IPS-20b (cell line): ENCODE data around the gene NHLRC4.

Source experiments
- H3K27ac ChIP-seq: one replicate; pipeline ENCODE4 v1.5.1; 2013; ENCODE audit warnings: low read length
- H3K27me3 ChIP-seq: 2 replicates; pipeline ENCODE4 v1.6.1; 2013; ENCODE audit warnings: mild to moderate bottlenecking, low read length, inconsistent platforms; ENCODE audit not compliant: insufficient read depth
- H3K36me3 ChIP-seq: 2 replicates; pipeline ENCODE4 v1.6.1; 2013; ENCODE audit warnings: low read depth, mild to moderate bottlenecking, inconsistent platforms, low read length, moderate library complexity; ENCODE audit not compliant: insufficient read depth
- H3K4me1 ChIP-seq: 2 replicates; pipeline ENCODE4 v1.6.1; 2013; ENCODE audit warnings: mild to moderate bottlenecking, control low read depth, inconsistent platforms, low read length, moderate library complexity; ENCODE audit not compliant: insufficient read depth
- H3K4me3 ChIP-seq: 2 replicates; pipeline ENCODE4 v1.5.1; 2013; ENCODE audit warnings: mild to moderate bottlenecking, low read length, inconsistent platforms
- H3K9ac ChIP-seq: 2 replicates; pipeline ENCODE4 v1.6.1; 2013; ENCODE audit warnings: low read depth, mild to moderate bottlenecking, inconsistent platforms, low read length, moderate library complexity
- H3K9me3 ChIP-seq: 2 replicates; pipeline ENCODE4 v1.6.1; 2013; ENCODE audit warnings: mild to moderate bottlenecking, low read depth, low read length, inconsistent platforms; ENCODE audit not compliant: insufficient read depth

NHLRC4 gene

DNA sequence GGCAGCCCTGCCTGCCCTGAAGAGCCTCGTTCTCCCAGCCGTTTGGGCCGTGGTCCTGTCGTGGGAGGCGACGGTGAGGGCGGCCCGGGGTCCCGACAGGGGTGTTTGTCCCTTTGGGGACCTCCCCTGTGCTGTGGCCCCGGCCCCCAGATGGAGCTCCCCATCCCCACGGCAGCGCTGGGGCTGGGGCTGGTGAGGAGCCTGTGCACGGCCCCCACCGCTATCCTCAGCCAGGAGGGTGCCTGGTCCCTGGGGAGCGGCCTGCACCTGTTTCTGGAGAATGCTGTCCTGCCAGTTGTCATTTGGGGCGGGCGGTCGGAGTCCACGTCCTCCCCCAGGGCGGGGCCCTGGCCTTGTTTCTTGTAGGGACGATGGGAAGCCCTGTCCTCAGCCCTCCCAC is 32.7 kb upstream of the NHLRC4 start:
- Histone ChIP-seq H3K9me3 (no peaks in the 10 kb centered on the region), H3K27me3 (no peaks in the 10 kb centered on the region), H3K36me3 (no peaks in the 10 kb centered on the region; the same call in 1 of the 2 replicates), H3K27ac (no peak overlapping the region), H3K4me1 (no peaks in the 10 kb centered on the region), H3K9ac (no peak overlapping the region), H3K4me3 (no peak overlapping the region)

- Histone ChIP-seq H3K4me3 (no peak overlapping the region), H3K9ac (no peak overlapping the region), H3K27me3 (no peaks in the 10 kb centered on the region), H3K4me1 (no peaks in the 10 kb centered on the region), H3K27ac (no peak overlapping the region), H3K9me3 (no peaks in the 10 kb centered on the region), H3K36me3 (no peaks in the 10 kb centered on the region; the same call in 1 of the 2 replicates)
Observed at GRCh38 chr16:534856-535445, 31.9 kb upstream of the NHLRC4 start.

DNA sequence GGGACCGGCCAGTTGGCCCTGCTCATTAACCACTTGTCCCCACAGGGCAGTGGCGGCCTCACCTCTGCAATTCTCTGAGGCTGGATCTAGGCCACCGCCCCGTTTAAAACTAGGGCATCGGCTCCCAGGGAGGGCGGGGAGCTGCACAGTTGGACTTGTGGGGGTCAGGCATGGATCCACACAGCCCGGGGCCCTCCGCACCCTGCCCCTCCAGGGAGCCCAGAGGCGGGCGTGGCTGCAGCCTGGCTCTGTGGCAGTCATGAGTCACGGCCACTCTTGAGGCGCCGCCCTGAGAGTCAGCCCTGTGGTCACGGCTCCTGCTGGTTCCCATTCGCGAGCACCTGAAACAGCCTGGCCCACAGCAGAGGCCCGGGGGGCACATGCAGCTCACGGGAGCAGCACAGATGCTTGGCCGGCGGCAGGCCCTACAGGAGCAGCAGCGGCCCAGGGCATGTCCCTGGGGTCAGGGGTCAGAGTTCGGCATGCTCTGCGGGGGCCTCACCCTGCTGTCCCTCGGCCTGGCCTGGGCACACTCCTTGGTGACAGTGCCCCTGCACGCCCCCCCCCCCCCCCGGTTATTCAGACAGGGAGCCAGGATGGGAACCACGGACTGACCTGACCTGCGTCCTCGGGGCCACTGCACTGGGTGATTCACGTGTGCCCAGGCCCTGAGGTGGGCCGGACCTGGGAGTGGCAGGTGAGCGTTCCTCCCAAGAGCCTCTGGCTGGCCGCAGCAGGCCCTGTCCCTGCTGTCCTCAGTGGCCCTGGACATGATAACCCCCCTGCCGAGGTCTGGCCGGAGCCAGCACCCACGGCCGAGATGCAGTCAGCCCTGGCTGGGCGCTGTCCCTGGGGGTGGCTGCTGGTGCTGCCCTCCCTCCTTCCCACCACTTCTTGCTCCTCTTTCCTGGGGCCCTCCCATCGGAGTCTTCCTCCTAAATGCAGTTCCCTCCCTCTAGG is 31.1 kb upstream of the NHLRC4 start:
- Histone ChIP-seq H3K4me3 (no peak overlapping the region), H3K27me3 (no peaks in the 10 kb centered on the region), H3K27ac (no peak overlapping the region), H3K36me3 (no peaks in the 10 kb centered on the region; the same call in 1 of the 2 replicates), H3K9ac (no peak overlapping the region), H3K9me3 (no peaks in the 10 kb centered on the region), H3K4me1 (no peaks in the 10 kb centered on the region)

GRCh38 chr16:536746-537145 is 30.1 kb upstream of the NHLRC4 start:
- H3K27ac ChIP-seq = no peak overlapping the region
- no peaks in the 10 kb centered on the region for H3K9me3 ChIP-seq
- H3K36me3 ChIP-seq = no peaks in the 10 kb centered on the region; the same call in 1 of the 2 replicates
- H3K4me1 ChIP-seq = no peaks in the 10 kb centered on the region
- no peak overlapping the region for H3K9ac ChIP-seq
- H3K27me3 ChIP-seq = no peaks in the 10 kb centered on the region
- H3K4me3 ChIP-seq = no peak overlapping the region

- Histone ChIP-seq H3K27me3 (no peaks in the 10 kb centered on the region), H3K9me3 (no peaks in the 10 kb centered on the region), H3K4me3 (no peak overlapping the region), H3K36me3 (no peaks in the 10 kb centered on the region; the same call in 1 of the 2 replicates), H3K27ac (no peak overlapping the region), H3K9ac (no peak overlapping the region), H3K4me1 (no peaks in the 10 kb centered on the region)
Observed at GRCh38 chr16:537415-538335, 29.1 kb upstream of the NHLRC4 start.

- no peaks in the 10 kb centered on the region for H3K9me3 ChIP-seq
- no peaks in the 10 kb centered on the region for H3K4me1 ChIP-seq
- no peaks in the 10 kb centered on the region for H3K27me3 ChIP-seq
- no peaks in the 10 kb centered on the region; the same call in 1 of the 2 replicates for H3K36me3 ChIP-seq
- H3K9ac ChIP-seq = no peak overlapping the region
- H3K4me3 ChIP-seq = no peak overlapping the region
- H3K27ac ChIP-seq = no peak overlapping the region
Observed at GRCh38 chr16:539901-540530, 26.8 kb upstream of the NHLRC4 start.

DNA sequence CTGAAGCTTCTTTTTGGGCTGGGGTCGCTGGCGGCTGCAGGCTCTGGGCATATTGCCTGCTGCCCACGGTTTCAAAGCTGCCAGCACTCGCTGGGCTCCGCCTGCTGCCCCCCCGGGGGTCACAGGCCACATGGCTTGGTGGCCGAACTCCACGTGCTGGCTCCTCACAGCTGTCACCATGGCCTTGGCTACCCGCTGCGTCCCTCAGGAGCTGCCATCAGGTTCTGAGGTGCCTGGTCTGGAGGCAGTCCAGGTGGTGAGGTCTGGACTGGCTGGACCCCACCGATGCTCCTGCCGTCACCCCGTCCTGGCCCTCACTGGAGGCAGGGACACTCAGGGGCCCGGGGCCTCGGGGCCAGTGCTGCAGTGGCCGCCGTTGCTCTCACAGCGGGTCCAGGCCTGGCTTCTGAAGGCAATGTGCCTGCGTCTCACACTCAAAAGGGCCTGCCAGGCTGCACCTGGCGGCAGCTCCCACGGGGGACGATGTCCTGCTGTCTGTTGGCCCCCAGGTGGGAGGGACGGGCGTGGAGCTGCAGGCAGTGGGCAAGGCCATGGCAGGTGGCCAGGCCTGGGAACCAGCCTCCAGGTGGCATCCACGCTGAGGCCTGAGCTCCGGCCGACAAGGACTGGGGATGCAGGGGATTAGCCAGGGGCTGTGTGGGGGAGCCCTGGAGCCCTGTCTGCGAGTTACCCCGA is 26.0 kb upstream of the NHLRC4 start:
- Histone ChIP-seq H3K4me3 (no peak overlapping the region), H3K27ac (no peak overlapping the region), H3K4me1 (no peaks in the 10 kb centered on the region), H3K27me3 (no peaks in the 10 kb centered on the region), H3K9me3 (no peaks in the 10 kb centered on the region), H3K36me3 (no peaks in the 10 kb centered on the region; the same call in 1 of the 2 replicates), H3K9ac (no peak overlapping the region)

DNA sequence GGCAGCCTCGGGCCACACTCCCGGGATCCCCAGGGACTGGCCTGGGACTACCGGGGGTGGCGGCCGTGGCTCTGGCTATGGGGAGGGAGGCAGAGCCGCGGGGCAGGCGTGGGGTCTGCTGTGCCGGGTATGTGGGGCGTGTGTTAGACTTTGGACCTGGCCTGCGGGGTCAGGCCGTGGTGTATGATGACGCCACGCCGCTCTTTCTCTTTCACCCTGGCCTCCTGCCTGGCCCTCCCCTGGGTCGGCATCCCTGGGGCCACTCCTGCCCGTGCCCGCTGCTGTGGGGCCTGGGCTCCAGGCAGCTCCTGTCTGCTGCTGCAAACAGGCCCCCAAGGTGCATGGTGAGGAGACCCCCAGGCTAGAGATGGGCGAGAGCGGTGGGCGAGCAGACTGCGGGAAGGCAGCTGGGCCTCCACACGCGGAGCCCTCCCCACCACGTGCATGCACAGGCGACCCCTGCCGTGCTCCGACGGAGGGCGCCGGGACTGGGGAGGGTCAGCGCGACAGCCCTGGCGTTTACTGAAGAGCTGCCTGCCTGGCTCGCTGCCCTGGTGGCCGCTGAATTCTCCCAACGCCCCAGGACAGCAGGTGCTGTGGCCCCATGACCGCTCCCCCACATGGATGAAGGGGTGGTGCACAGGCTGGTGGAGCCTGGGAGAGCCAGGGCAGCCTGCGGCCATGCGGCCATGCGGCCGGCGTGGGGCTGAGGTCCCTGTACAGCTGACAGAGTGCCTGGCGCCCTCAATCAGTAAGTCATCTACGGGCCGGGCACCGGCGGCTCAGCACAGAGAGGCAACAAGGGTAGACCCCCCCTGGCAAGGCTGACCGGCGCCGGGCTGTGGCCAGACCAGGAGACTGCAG is 23.3 kb upstream of the NHLRC4 start:
- H3K36me3 ChIP-seq = no peaks in the 10 kb centered on the region; the same call in 1 of the 2 replicates
- H3K9ac ChIP-seq = no peak overlapping the region
- H3K27ac ChIP-seq = no peak overlapping the region
- no peaks in the 10 kb centered on the region for H3K4me1 ChIP-seq
- no peaks in the 10 kb centered on the region for H3K27me3 ChIP-seq
- H3K9me3 ChIP-seq = no peaks in the 10 kb centered on the region
- H3K4me3 ChIP-seq = no peak overlapping the region

- H3K27ac ChIP-seq = no peak overlapping the region
- no peak overlapping the region for H3K9ac ChIP-seq
- no peaks in the 10 kb centered on the region for H3K36me3 ChIP-seq
- no peaks in the 10 kb centered on the region for H3K9me3 ChIP-seq
- no peaks in the 10 kb centered on the region for H3K27me3 ChIP-seq
- no peaks in the 10 kb centered on the region for H3K4me1 ChIP-seq
- no peak overlapping the region for H3K4me3 ChIP-seq
Observed at GRCh38 chr16:544517-544916, 22.3 kb upstream of the NHLRC4 start.
